Activated CD4-positive, alpha-beta memory T cell treated with anti-CD3 and anti-CD28 coated beads for 36 hours (primary cell): ENCODE measurements around the gene OPA1. TPM values are rescaled to one million over a fixed set of nuclear protein-coding genes. Genes with fewer than 3 reads are reported as not detected.

ENCODE experiments used
- CTCF ChIA-PET: fragments of 350-600 bp; sonication (Branson Sonifier 250); formaldehyde crosslinking; loops from one replicate; lab custom pipeline; 2021; ENCODE audit warnings: antibody characterized with exemption, inconsistent platforms; lab: Charles Lee
- POLR2A ChIA-PET: fragments of 350-600 bp; sonication (Branson Sonifier 250); formaldehyde crosslinking; loops from one replicate; lab custom pipeline; 2021; ENCODE audit warnings: antibody characterized with exemption; lab: Charles Lee
- DNase-seq: peaks from one replicate; pipeline ENCODE4 v3.0.0-alpha.2; 2020
- H3K27ac Mint-ChIP-seq: one replicate; pipeline ENCODE4 v1.8.0; 2021; ENCODE audit warnings: mixed read lengths
- H3K27me3 Mint-ChIP-seq: one replicate; pipeline ENCODE4 v1.8.0; 2021; ENCODE audit warnings: mixed read lengths
- H3K36me3 Mint-ChIP-seq: one replicate; pipeline ENCODE4 v1.8.0; 2021; ENCODE audit warnings: mixed read lengths
- H3K4me1 Mint-ChIP-seq: one replicate; pipeline ENCODE4 v1.8.0; 2021; ENCODE audit warnings: low read depth, mixed read lengths
- H3K4me3 Mint-ChIP-seq: one replicate; pipeline ENCODE4 v1.8.0; 2021; ENCODE audit warnings: mild to moderate bottlenecking, mixed read lengths
- H3K9me3 Mint-ChIP-seq: one replicate; pipeline ENCODE4 v1.8.0; 2021; ENCODE audit warnings: mixed read lengths
- intact Hi-C: fragments of 100-400 bp; cut with micrococcal nuclease; formaldehyde crosslinking; loops from one replicate; pipeline ENCODE4 v1.15.1; 2023
- total RNA-seq, 2 experiments: library from RNA; stranded (reverse); gene quantifications; one replicate each; pipeline ENCODE4 v1.2.3, GENCODE V29; 2021

The OPA1 gene
- total RNA-seq, 2 experiments from 2014 or later, result 92.6 to 92.7 TPM

- intact Hi-C loops, result loop anchor here (1.0 kb wide), 1 partner anchor 27 kb away; the partner anchor contains the start of gene OPA1
- CTCF ChIA-PET, result interaction anchor here (0.8 to 1.3 kb wide), 2 partner anchors 11 kb away, joined by 3 read pairs; no protein-coding TSS in a partner anchor
- no peak for DNase-seq
- peaks cover 17% of the 10 kb centered on the region for H3K4me1 Mint-ChIP-seq
- H3K36me3 Mint-ChIP-seq, result peaks cover 39% of the 10 kb centered on the region
- H3K27me3 Mint-ChIP-seq, result no peaks in the 10 kb centered on the region
- no peak overlapping the region for H3K4me3 Mint-ChIP-seq
- POLR2A ChIA-PET, result interaction anchor here (0.6 to 1.0 kb wide), 3 partner anchors 27 to 1074 kb away, joined by 3 read pairs; no protein-coding TSS in a partner anchor
- peak overlapping the region; percentile 65 for H3K27ac Mint-ChIP-seq
- H3K9me3 Mint-ChIP-seq, result no peaks in the 10 kb centered on the region
These were observed 27.6 kb downstream of the OPA1 start for GRCh38 chr3:193620650-193621049.

- H3K36me3 Mint-ChIP-seq, result peaks cover 43% of the 10 kb centered on the region
- H3K4me1 Mint-ChIP-seq, result peaks cover 17% of the 10 kb centered on the region
- ChIA-PET CTCF (interaction anchor here (0.8 to 1.3 kb wide), 2 partner anchors 11 kb away, joined by 3 read pairs; no protein-coding TSS in a partner anchor), POLR2A (interaction anchor here (1.0 kb wide), 1 partner anchor 27 kb away, joined by 3 read pairs; no protein-coding TSS in a partner anchor)
- H3K27me3 Mint-ChIP-seq, result no peaks in the 10 kb centered on the region
- H3K9me3 Mint-ChIP-seq, result no peaks in the 10 kb centered on the region
- no peak overlapping the region for H3K27ac Mint-ChIP-seq
- DNase-seq, result no peak
- no peak overlapping the region for H3K4me3 Mint-ChIP-seq
- intact Hi-C loops, result no loop called here
These were observed 28.1 kb downstream of the OPA1 start for GRCh38 chr3:193621127-193621526.

- Mint-ChIP-seq H3K36me3 (peaks cover 23% of the 10 kb centered on the region), H3K27ac (no peak overlapping the region)
These were observed 37.0 kb downstream of the OPA1 start for GRCh38 chr3:193630005-193630404.

GRCh38 chr3:193637831-193638230 is 44.8 kb downstream of the OPA1 start:
- no peak overlapping the region for H3K4me3 Mint-ChIP-seq
- no peak for DNase-seq
- ChIA-PET CTCF (no interaction called here), POLR2A (no interaction called here)
- no peaks in the 10 kb centered on the region for H3K27me3 Mint-ChIP-seq
- no peaks in the 10 kb centered on the region for H3K4me1 Mint-ChIP-seq
- H3K27ac Mint-ChIP-seq, result no peak overlapping the region
- intact Hi-C loops, result no loop called here
- H3K36me3 Mint-ChIP-seq, result peaks cover 20% of the 10 kb centered on the region
- H3K9me3 Mint-ChIP-seq, result no peaks in the 10 kb centered on the region

More at GRCh38 chr3:193630005-193630404, 37.0 kb downstream of the OPA1 start:
- H3K4me1 Mint-ChIP-seq, result no peaks in the 10 kb centered on the region
- intact Hi-C loops, result no loop called here
- ChIA-PET CTCF (interaction anchor here (0.6 kb wide), 1 partner anchor 714 kb away, joined by 3 read pairs; no protein-coding TSS in a partner anchor), POLR2A (no interaction called here)
- H3K27me3 Mint-ChIP-seq, result no peaks in the 10 kb centered on the region
- H3K9me3 Mint-ChIP-seq, result no peaks in the 10 kb centered on the region
- DNase-seq, result no peak
- no peak overlapping the region for H3K4me3 Mint-ChIP-seq

- intact Hi-C loops, result no loop called here
- no peaks in the 10 kb centered on the region for H3K9me3 Mint-ChIP-seq
- no peak overlapping the region for H3K27ac Mint-ChIP-seq
- no peaks in the 10 kb centered on the region for H3K4me1 Mint-ChIP-seq
- H3K4me3 Mint-ChIP-seq, result no peak overlapping the region
- H3K27me3 Mint-ChIP-seq, result no peaks in the 10 kb centered on the region
- POLR2A ChIA-PET, result interaction anchor here (0.7 kb wide), 1 partner anchor 8 kb away, joined by 3 read pairs; no protein-coding TSS in a partner anchor
- H3K36me3 Mint-ChIP-seq, result peaks cover 22% of the 10 kb centered on the region
- CTCF ChIA-PET, result no interaction called here
- no peak for DNase-seq
These were observed 45.8 kb downstream of the OPA1 start for GRCh38 chr3:193638833-193639232.

- Mint-ChIP-seq H3K27me3 (no peaks in the 10 kb centered on the region), H3K27ac (no peak overlapping the region), H3K4me3 (no peak overlapping the region), H3K36me3 (peaks cover 28% of the 10 kb centered on the region), H3K9me3 (no peaks in the 10 kb centered on the region), H3K4me1 (no peaks in the 10 kb centered on the region)
- ChIA-PET CTCF (no interaction called here), POLR2A (no interaction called here)
- DNase-seq, result no peak
- intact Hi-C loops, result no loop called here
These were observed 47.2 kb downstream of the OPA1 start for GRCh38 chr3:193640165-193640715.

- Mint-ChIP-seq H3K4me3 (no peak overlapping the region), H3K9me3 (no peaks in the 10 kb centered on the region), H3K27ac (no peak overlapping the region), H3K27me3 (no peaks in the 10 kb centered on the region), H3K36me3 (peaks cover 28% of the 10 kb centered on the region), H3K4me1 (no peaks in the 10 kb centered on the region)
- DNase-seq, result no peak
- ChIA-PET CTCF (interaction anchor here (1.4 kb wide), 1 partner anchor 14 kb away, joined by 3 read pairs; no protein-coding TSS in a partner anchor), POLR2A (no interaction called here)
- intact Hi-C loops, result no loop called here
These were observed 47.9 kb downstream of the OPA1 start for GRCh38 chr3:193640728-193641439.

- ChIA-PET POLR2A (no interaction called here), CTCF (interaction anchor here (1.4 kb wide), 1 partner anchor 15 kb away, joined by 3 read pairs; no protein-coding TSS in a partner anchor)
- no peaks in the 10 kb centered on the region for H3K9me3 Mint-ChIP-seq
- H3K27ac Mint-ChIP-seq, result no peak overlapping the region
- no peak overlapping the region for H3K4me3 Mint-ChIP-seq
- no peaks in the 10 kb centered on the region for H3K27me3 Mint-ChIP-seq
- no peak for DNase-seq
- no peaks in the 10 kb centered on the region for H3K4me1 Mint-ChIP-seq
- intact Hi-C loops, result no loop called here
- peaks cover 25% of the 10 kb centered on the region for H3K36me3 Mint-ChIP-seq
These were observed 48.4 kb downstream of the OPA1 start for GRCh38 chr3:193641440-193641775.

- no peaks in the 10 kb centered on the region for H3K9me3 Mint-ChIP-seq
- no peaks in the 10 kb centered on the region for H3K4me1 Mint-ChIP-seq
- no peak for DNase-seq
- H3K27me3 Mint-ChIP-seq, result no peaks in the 10 kb centered on the region
- no peak overlapping the region for H3K4me3 Mint-ChIP-seq
- intact Hi-C loops, result no loop called here
- peaks cover 36% of the 10 kb centered on the region for H3K36me3 Mint-ChIP-seq
- ChIA-PET POLR2A (no interaction called here), CTCF (interaction anchor here (0.9 to 1.7 kb wide), 3 partner anchors 16 to 698 kb away, joined by 3 to 6 read pairs (median 4); no protein-coding TSS in a partner anchor)
- H3K27ac Mint-ChIP-seq, result no peak overlapping the region
These were observed 52.8 kb downstream of the OPA1 start for GRCh38 chr3:193645806-193646205.

GRCh38 chr3:193648542-193649076 is 55.6 kb downstream of the OPA1 start:
- Mint-ChIP-seq H3K36me3 (peaks cover 29% of the 10 kb centered on the region), H3K27ac (no peak overlapping the region), H3K9me3 (no peaks in the 10 kb centered on the region), H3K27me3 (no peaks in the 10 kb centered on the region), H3K4me1 (no peaks in the 10 kb centered on the region), H3K4me3 (no peak overlapping the region)
- ChIA-PET CTCF (no interaction called here), POLR2A (no interaction called here)
- intact Hi-C loops, result no loop called here
- DNase-seq, result no peak

- no peaks in the 10 kb centered on the region for H3K9me3 Mint-ChIP-seq
- no peaks in the 10 kb centered on the region for H3K27me3 Mint-ChIP-seq
- ChIA-PET POLR2A (no interaction called here), CTCF (no interaction called here)
- H3K27ac Mint-ChIP-seq, result no peak overlapping the region
- no peaks in the 10 kb centered on the region for H3K4me1 Mint-ChIP-seq
- H3K4me3 Mint-ChIP-seq, result no peak overlapping the region
- no peak for DNase-seq
- H3K36me3 Mint-ChIP-seq, result peaks cover 18% of the 10 kb centered on the region
- intact Hi-C loops, result no loop called here
These were observed 57.6 kb downstream of the OPA1 start for GRCh38 chr3:193650585-193650984.

GRCh38 chr3:193655831-193656433 is 62.9 kb downstream of the OPA1 start:
- DNase-seq, result no peak
- H3K27ac Mint-ChIP-seq, result no peak overlapping the region
- intact Hi-C loops, result no loop called here
- POLR2A ChIA-PET, result no interaction called here
- no peaks in the 10 kb centered on the region for H3K4me1 Mint-ChIP-seq
- H3K27me3 Mint-ChIP-seq, result no peaks in the 10 kb centered on the region
- no peaks in the 10 kb centered on the region for H3K9me3 Mint-ChIP-seq
- no peak overlapping the region for H3K4me3 Mint-ChIP-seq
- CTCF ChIA-PET, result interaction anchor here (0.7 to 2.1 kb wide), 4 partner anchors 10 to 678 kb away, joined by 3 to 9 read pairs (median 5); no protein-coding TSS in a partner anchor
- H3K36me3 Mint-ChIP-seq, result peaks cover 20% of the 10 kb centered on the region
